SK-N-SH (cell line): ENCODE data around the gene ALOXE3. TPM values are rescaled to one million over a fixed set of nuclear protein-coding genes. Genes with fewer than 3 reads are reported as not detected.

Source experiments
- CTCF ChIA-PET: fragments of 300-600, 350-600 bp; formaldehyde crosslinking; extraction: SDS; loops from one replicate; lab custom pipeline; 2021; lab: Yijun Ruan, JAX
- POLR2A ChIA-PET: fragments of 350-600 bp; sonication (Branson Sonifier 250); formaldehyde crosslinking; extraction: SDS; loops from one replicate; lab custom pipeline; 2020; ENCODE audit warnings: antibody characterized with exemption, inconsistent platforms; lab: Yijun Ruan, JAX
- DNase-seq: peaks from one replicate; pipeline ENCODE4 v3.0.0; 2012
- H2AFZ ChIP-seq: fragments of 200-600 bp; sonication (generic); 2 replicates; pipeline ENCODE4 v1.8.1; 2016; ENCODE audit warnings: antibody characterized with exemption, mild to moderate bottlenecking, low read depth
- H3F3A ChIP-seq: fragments of 200-600 bp; sonication (generic); replicated peaks from 2 replicates; pipeline ENCODE3; 2016; ENCODE audit warnings: antibody characterized with exemption, mild to moderate bottlenecking; ENCODE audit not compliant: insufficient read depth
- H3K27ac ChIP-seq, 2 experiments: fragments of 200-500 bp in 1 of 2; fragments of 200-600 bp in 1 of 2; sonication (Bioruptor generic) in 1 of 2; sonication (generic), shearing (Covaris generic) in 1 of 2; 2 replicates each; pipeline versions ENCODE4 v1.5.1 to v1.6.1; 2014 to 2016; ENCODE audit warnings: low read depth in 2 of 2, inconsistent platforms in 1 of 2, low read length in 1 of 2, mild to moderate bottlenecking in 1 of 2, mixed read lengths in 1 of 2
- H3K27me3 ChIP-seq: fragments of 200-600 bp; sonication (generic), shearing (Covaris generic); 2 replicates; pipeline ENCODE4 v1.6.1; 2016; ENCODE audit warnings: mixed run types; ENCODE audit not compliant: insufficient read depth
- H3K36me3 ChIP-seq, 2 experiments: fragments of 200-500 bp in 1 of 2; fragments of 200-600 bp in 1 of 2; sonication (Bioruptor generic) in 1 of 2; sonication (generic) in 1 of 2; replicated peaks in 1 of 2; 2 replicates each; pipeline versions ENCODE3 to v1.5.1; 2014 to 2016; ENCODE audit warnings: low read length in 1 of 2, mild to moderate bottlenecking in 1 of 2; ENCODE audit not compliant: insufficient read depth in 2 of 2, control insufficient read depth in 1 of 2
- H3K4me1 ChIP-seq, 2 experiments: fragments of 200-500 bp in 1 of 2; fragments of 200-600 bp in 1 of 2; sonication (Bioruptor generic) in 1 of 2; sonication (generic), shearing (Covaris generic) in 1 of 2; 2 replicates each; pipeline versions ENCODE4 v1.5.1 to v1.6.1; 2014 to 2016; ENCODE audit warnings: low read depth in 1 of 2, low read length in 1 of 2, mixed run types in 1 of 2; ENCODE audit not compliant: insufficient read depth in 2 of 2, control insufficient read depth in 1 of 2
- H3K4me2 ChIP-seq: fragments of 200-600 bp; sonication (generic), shearing (Covaris generic); 2 replicates; pipeline ENCODE4 v1.6.1; 2017; ENCODE audit warnings: mixed run types
- H3K4me3 ChIP-seq, 2 experiments: fragments of 200-500 bp in 1 of 2; fragments of 200-600 bp in 1 of 2; sonication (Bioruptor generic) in 1 of 2; sonication (generic), shearing (Covaris generic) in 1 of 2; 2 replicates each; pipeline versions ENCODE4 v1.5.1 to v1.8.1; 2014 to 2016; ENCODE audit warnings: low read depth in 2 of 2, inconsistent platforms in 1 of 2, low read length in 1 of 2, mild to moderate bottlenecking in 1 of 2, mixed read lengths in 1 of 2, moderate library complexity in 1 of 2
- H3K79me2 ChIP-seq: fragments of 200-600 bp; sonication (generic); 2 replicates; pipeline ENCODE4 v1.8.1; 2017; ENCODE audit warnings: mild to moderate bottlenecking; ENCODE audit not compliant: insufficient read depth
- H3K9ac ChIP-seq: fragments of 200-600 bp; sonication (generic); 2 replicates; pipeline ENCODE4 v1.6.1; 2017; ENCODE audit warnings: mixed run types
- H3K9me2 ChIP-seq: fragments of 200-600 bp; sonication (generic); 2 replicates; pipeline ENCODE4 v1.6.1; 2017; ENCODE audit warnings: mixed run types
- H3K9me3 ChIP-seq: fragments of 200-600 bp; sonication (generic); 2 replicates; pipeline ENCODE4 v1.6.1; 2017; ENCODE audit warnings: mixed run types, mild to moderate bottlenecking, moderate library complexity
- H4K20me1 ChIP-seq: fragments of 200-600 bp; sonication (generic); 2 replicates; pipeline ENCODE4 v1.6.1; 2017; ENCODE audit warnings: mild to moderate bottlenecking, mixed run types; ENCODE audit not compliant: insufficient read depth
- ELF1 ChIP-seq: IDR thresholded peaks from 2 replicates; pipeline ENCODE4 v1.4.0; 2012
- EP300 ChIP-seq, 2 experiments: IDR thresholded peaks; 2 replicates each; pipeline versions ENCODE4 v1.4.0 to v1.6.1; 2012; ENCODE audit warnings: borderline replicate concordance in 1 of 2, low read depth in 1 of 2, low read length in 1 of 2
- FOSL2 ChIP-seq: IDR thresholded peaks from 2 replicates; pipeline ENCODE4 v1.4.0; 2012; ENCODE audit warnings: low read depth, mild to moderate bottlenecking, moderate library complexity, borderline replicate concordance
- FOXJ3 ChIP-seq: sonication (generic); formaldehyde crosslinking; IDR thresholded peaks from 2 replicates; pipeline ENCODE4 v1.5.1; 2020; ENCODE audit warnings: mild to moderate bottlenecking, missing genetic modification reagents
- FOXM1 ChIP-seq: IDR thresholded peaks from 2 replicates; pipeline ENCODE4 v1.4.0; 2012; ENCODE audit warnings: low read depth, mild to moderate bottlenecking
- IRF3 ChIP-seq: fragments of 150-350 bp; IDR thresholded peaks from 2 replicates; pipeline ENCODE4 v1.6.1; 2016; ENCODE audit warnings: mild to moderate bottlenecking, low read depth, low read length
- JUND ChIP-seq: IDR thresholded peaks from 2 replicates; pipeline ENCODE4 v1.4.0; 2012
- MEF2A ChIP-seq: IDR thresholded peaks from 2 replicates; pipeline ENCODE4 v1.4.0; 2012; ENCODE audit warnings: low read depth, borderline replicate concordance
- MXI1 ChIP-seq: IDR thresholded peaks from 2 replicates; pipeline ENCODE4 v1.6.1; 2012; ENCODE audit warnings: mild to moderate bottlenecking, low read depth, low read length, improper control_type of control experiment
- NFIC ChIP-seq: IDR thresholded peaks from 2 replicates; pipeline ENCODE4 v1.4.0; 2012; ENCODE audit warnings: borderline replicate concordance
- NRF1 ChIP-seq: IDR thresholded peaks from 2 replicates; pipeline ENCODE4 v1.6.1; 2012; ENCODE audit warnings: low read depth, mild to moderate bottlenecking, low read length
- PBX3 ChIP-seq: IDR thresholded peaks from 2 replicates; pipeline ENCODE4; 2012
- POLR2AphosphoS5 ChIP-seq: IDR thresholded peaks from 2 replicates; pipeline ENCODE4 v1.6.1; 2012; ENCODE audit warnings: low read depth, low read length
- RCOR1 ChIP-seq: fragments of 150-350 bp; IDR thresholded peaks from 2 replicates; pipeline ENCODE4 v1.6.1; 2017; ENCODE audit warnings: antibody characterized with exemption, low read length
- RFX5 ChIP-seq: IDR thresholded peaks from 2 replicates; pipeline ENCODE4 v1.6.1; 2012; ENCODE audit warnings: mild to moderate bottlenecking, improper control_type of control experiment, low read length
- SIN3A ChIP-seq: IDR thresholded peaks from 2 replicates; pipeline ENCODE4 v1.6.1; 2012; ENCODE audit warnings: low read depth, mild to moderate bottlenecking, low read length, moderate library complexity, borderline replicate concordance
- TAF1 ChIP-seq: IDR thresholded peaks from 2 replicates; pipeline ENCODE4 v1.6.1; 2012; ENCODE audit warnings: low read depth, mild to moderate bottlenecking, low read length, moderate library complexity, borderline replicate concordance
- TEAD4 ChIP-seq: IDR thresholded peaks from 2 replicates; pipeline ENCODE4 v1.4.0; 2012; ENCODE audit warnings: mild to moderate bottlenecking, borderline replicate concordance; ENCODE audit not compliant: insufficient read depth
- WGBS: methylation state at CpG from one replicate; pipeline ENCODE4 v1.1.6; 2017; ENCODE audit warnings: low lambda C conversion rate; 5-methylcytosine and 5-hydroxymethylcytosine counted together
- polyA plus RNA-seq, 3 experiments: library from polyadenylated mRNA; depleted of rRNA; stranded (reverse); fragments of >200 nt; gene quantifications; 2 replicates each; pipeline ENCODE4 v1.2.3, GENCODE V29; 2012
- TF ChIP-seq, protein P1 (sequence below): fragments of 200-600 bp; sonication (generic); IDR thresholded peaks from 2 replicates; pipeline ENCODE4 v1.6.1; 2017; ENCODE audit warnings: antibody characterized with exemption, mild to moderate bottlenecking, moderate library complexity
- TF ChIP-seq, protein P2 (sequence below): IDR thresholded peaks from 2 replicates; pipeline ENCODE4 v1.6.1; 2012; ENCODE audit warnings: mild to moderate bottlenecking, low read depth, low read length, moderate library complexity

ALOXE3 gene
- polyA plus RNA-seq, 1 of the 3 experiments (the other 2 are of a cell fraction): 0.46 TPM

DNA sequence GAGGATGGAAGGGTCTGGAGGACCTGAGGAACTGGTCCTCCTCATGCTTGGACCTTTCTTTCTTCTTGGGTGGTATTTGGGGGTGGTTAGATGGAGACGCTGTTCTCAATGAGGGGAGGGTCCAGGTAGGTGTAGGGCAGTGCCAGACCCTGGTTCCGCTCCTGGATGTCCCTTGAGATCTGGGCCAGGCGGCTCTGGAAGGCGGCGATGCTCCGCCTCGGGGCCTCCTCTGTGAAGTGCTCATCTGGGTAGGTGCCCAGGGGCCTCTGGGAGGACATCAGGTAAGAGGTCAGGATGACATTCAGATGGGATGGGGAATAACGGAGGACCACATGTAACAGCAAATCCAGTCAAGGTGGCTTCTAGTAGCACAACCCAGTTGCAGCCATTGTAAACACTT is 21.8 kb downstream of the ALOXE3 start:
- Histone ChIP-seq H3K27me3 (peaks cover 32% of the 10 kb centered on the region; the same call in 1 of the 2 replicates), H3F3A (no peaks in the 10 kb centered on the region), H3K9me2 (no peaks in the 10 kb centered on the region), H4K20me1 (no peaks in the 10 kb centered on the region), H3K36me3 (no peaks in the 10 kb centered on the region), H2AFZ (no peak overlapping the region), H3K9me3 (no peaks in the 10 kb centered on the region), H3K9ac (no peak overlapping the region), H3K4me1 (no peaks in the 10 kb centered on the region), H3K79me2 (no peaks in the 10 kb centered on the region), H3K27ac (no peak overlapping the region), H3K4me3 (no peak overlapping the region), H3K4me2 (no peak overlapping the region)
- ChIA-PET CTCF (interaction anchor here (0.5 kb wide), 1 partner anchor 15 kb away, joined by 3 read pairs; no protein-coding TSS in a partner anchor), POLR2A (no interaction called here)
- TF ChIP-seq POLR2AphosphoS5: no peak
- TF ChIP-seq JUND: no peak
- TF ChIP-seq TEAD4: no peak
- no peak for TF ChIP-seq PBX3
- TF ChIP-seq NFIC: no peak
- no peak for TF ChIP-seq TAF1
- no peak for TF ChIP-seq IRF3
- TF ChIP-seq, protein P1, sequence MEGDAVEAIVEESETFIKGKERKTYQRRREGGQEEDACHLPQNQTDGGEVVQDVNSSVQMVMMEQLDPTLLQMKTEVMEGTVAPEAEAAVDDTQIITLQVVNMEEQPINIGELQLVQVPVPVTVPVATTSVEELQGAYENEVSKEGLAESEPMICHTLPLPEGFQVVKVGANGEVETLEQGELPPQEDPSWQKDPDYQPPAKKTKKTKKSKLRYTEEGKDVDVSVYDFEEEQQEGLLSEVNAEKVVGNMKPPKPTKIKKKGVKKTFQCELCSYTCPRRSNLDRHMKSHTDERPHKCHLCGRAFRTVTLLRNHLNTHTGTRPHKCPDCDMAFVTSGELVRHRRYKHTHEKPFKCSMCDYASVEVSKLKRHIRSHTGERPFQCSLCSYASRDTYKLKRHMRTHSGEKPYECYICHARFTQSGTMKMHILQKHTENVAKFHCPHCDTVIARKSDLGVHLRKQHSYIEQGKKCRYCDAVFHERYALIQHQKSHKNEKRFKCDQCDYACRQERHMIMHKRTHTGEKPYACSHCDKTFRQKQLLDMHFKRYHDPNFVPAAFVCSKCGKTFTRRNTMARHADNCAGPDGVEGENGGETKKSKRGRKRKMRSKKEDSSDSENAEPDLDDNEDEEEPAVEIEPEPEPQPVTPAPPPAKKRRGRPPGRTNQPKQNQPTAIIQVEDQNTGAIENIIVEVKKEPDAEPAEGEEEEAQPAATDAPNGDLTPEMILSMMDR: no peak
- TF ChIP-seq NRF1: no peak
- no peak for TF ChIP-seq EP300 (IDR thresholded peaks at IDR 0.05; ENCODE audit: borderline replicate concordance in 1 of 2, low read depth in 1 of 2, low read length in 1 of 2)
- TF ChIP-seq, protein P2, sequence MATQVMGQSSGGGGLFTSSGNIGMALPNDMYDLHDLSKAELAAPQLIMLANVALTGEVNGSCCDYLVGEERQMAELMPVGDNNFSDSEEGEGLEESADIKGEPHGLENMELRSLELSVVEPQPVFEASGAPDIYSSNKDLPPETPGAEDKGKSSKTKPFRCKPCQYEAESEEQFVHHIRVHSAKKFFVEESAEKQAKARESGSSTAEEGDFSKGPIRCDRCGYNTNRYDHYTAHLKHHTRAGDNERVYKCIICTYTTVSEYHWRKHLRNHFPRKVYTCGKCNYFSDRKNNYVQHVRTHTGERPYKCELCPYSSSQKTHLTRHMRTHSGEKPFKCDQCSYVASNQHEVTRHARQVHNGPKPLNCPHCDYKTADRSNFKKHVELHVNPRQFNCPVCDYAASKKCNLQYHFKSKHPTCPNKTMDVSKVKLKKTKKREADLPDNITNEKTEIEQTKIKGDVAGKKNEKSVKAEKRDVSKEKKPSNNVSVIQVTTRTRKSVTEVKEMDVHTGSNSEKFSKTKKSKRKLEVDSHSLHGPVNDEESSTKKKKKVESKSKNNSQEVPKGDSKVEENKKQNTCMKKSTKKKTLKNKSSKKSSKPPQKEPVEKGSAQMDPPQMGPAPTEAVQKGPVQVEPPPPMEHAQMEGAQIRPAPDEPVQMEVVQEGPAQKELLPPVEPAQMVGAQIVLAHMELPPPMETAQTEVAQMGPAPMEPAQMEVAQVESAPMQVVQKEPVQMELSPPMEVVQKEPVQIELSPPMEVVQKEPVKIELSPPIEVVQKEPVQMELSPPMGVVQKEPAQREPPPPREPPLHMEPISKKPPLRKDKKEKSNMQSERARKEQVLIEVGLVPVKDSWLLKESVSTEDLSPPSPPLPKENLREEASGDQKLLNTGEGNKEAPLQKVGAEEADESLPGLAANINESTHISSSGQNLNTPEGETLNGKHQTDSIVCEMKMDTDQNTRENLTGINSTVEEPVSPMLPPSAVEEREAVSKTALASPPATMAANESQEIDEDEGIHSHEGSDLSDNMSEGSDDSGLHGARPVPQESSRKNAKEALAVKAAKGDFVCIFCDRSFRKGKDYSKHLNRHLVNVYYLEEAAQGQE: no peak
- TF ChIP-seq FOXJ3 (CRISPR knock-in tag): no peak
- TF ChIP-seq FOXM1: no peak
- TF ChIP-seq ELF1: no peak
- no peak for TF ChIP-seq MEF2A
- TF ChIP-seq SIN3A: no peak
- no peak for TF ChIP-seq RCOR1
- no peak for TF ChIP-seq FOSL2
- TF ChIP-seq RFX5: no peak
- TF ChIP-seq MXI1: no peak
- WGBS: 43% methylated on average over 8 of the region's 8 CpGs
- no peak for DNase-seq
